Inflammatory macrophage treated with lipopolysaccharide for 4 hours (primary cell): ENCODE measurements around the gene UNCX.

ENCODE experiments used
- DNase-seq: peaks from one replicate; pipeline ENCODE4 v3.0.0-alpha.2; 2020

The UNCX gene

DNA sequence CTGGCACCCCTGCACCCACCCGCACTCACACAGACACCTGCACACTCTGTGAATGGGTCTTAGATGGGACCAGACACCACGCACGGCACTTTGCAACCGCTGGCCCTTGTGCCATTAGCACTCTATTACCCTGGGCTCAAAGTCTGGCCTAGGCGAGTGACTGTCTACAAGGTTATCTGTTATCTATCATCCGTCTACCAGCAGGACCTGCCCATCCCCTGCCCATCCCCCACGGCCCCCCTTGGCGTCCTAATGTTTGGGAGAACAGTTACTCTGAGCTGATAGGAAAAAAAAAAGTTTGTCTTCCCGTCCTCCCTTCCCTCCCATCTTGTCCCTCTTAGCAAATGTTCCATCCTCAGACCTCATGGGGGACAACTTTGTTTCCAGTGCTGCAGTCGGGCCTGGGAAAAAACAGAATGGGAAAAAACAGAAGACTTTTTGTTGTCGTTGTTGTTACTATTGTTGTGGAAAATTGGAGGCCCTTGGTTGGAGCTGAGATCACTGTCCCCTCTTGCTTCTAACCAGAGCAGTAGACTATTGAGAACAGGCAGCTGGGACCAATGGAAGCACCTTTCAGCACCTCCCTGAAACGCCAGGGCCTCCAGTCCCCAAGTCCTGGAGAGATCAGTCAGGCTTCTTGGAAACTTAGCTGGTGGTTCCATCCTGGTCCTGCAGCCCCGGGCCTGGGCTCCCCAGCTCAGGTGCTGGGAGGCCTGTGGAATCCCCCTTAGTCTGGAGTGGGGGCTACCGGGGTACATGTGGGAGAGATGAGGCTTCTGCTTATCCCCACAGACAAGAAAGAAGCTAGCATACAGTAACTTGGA is 12.2 kb downstream of the UNCX start:
- no peak for DNase-seq

DNA sequence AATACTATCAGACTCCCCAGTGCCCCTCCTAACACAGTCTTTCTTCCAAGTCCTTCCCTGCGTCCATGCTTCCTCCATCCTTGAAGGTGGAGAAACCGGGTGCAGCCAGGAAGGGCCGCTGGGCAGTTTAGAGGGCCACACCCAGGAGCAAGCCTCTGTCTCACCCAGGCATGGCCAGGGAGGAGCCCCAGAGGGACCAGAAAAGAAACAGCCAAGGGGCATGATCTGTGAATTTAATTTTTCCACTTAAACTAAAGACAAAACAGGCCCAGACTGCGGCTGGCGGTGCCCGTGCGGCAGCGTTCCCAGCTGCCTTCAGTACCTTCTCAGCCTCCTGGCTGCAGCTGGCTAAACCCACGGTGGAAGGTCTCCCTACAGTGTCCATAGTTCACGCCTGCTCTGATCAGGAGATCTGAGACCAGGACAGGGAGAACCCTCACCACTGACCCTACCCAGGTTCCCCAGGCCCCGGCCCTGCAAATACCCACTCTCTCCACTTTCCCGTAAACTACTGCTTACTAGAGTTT is 12.9 kb downstream of the UNCX start:
- DNase-seq = no peak

DNA sequence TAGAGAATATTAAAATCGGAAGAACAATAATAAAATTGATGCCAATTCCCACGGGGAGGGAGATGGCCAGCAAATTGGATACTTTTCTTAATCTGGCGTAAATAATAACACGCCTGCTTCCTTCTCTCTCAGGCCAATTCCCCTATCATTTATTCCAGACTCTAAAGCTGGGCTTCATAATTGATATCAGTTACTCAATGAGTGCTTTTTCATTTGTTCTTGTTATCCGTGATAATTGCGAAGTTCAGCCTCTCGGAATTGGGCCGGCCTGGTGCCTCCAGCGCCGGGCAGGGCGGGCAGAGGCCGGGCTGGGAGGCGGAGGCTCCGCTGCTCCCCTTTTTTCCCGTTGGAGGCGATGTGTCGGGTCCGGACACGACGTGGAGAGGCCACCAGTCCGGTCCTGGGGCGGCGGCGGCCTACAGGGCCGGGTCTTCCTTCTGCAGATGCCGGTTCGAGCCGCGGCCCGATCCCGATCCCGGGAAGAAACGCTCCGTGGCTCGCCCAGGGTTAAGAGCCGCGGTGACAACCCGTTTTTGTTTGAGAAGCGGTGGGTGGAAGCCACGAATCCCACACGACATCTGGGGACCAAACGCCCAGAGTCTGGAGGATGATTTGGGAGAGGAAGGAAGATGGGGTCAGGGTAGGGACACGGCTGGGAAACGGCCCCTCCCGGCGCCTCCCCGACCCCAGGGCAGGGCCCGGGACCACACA is 13.6 kb downstream of the UNCX start:
- peak; percentile 33 for DNase-seq

DNA sequence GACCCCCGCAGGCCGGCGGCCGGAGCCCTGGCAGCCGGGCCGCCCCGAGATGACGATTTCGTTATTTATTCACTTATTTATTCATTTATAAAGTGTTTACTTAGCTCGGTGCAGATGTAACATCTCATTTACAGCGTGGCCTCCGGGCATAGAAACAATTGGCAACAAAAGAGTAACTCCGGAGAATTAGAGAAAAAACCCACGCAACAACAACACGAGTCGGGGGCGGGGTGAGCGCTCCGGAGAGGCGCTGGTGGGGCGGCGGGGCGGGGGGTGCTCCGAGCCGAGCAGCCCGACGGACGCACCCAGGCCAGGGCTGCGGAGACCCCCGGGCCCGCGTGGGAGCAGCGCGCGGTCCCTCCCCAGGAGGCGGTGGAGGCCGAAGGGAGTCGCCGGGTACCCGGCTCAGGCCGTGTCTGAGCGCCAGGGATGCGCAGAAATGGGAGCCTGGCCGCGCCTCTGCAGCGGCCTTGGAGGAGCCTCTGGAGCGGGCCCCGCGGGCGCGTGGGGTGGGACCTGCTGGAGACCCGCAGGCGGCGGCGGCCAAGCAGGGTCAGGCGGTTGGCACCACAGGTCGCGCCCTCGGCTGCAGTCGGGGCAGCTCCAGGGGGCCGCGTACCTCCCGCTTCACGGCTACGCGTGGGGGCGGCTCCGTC is 14.3 kb downstream of the UNCX start:
- no peak for DNase-seq

DNA sequence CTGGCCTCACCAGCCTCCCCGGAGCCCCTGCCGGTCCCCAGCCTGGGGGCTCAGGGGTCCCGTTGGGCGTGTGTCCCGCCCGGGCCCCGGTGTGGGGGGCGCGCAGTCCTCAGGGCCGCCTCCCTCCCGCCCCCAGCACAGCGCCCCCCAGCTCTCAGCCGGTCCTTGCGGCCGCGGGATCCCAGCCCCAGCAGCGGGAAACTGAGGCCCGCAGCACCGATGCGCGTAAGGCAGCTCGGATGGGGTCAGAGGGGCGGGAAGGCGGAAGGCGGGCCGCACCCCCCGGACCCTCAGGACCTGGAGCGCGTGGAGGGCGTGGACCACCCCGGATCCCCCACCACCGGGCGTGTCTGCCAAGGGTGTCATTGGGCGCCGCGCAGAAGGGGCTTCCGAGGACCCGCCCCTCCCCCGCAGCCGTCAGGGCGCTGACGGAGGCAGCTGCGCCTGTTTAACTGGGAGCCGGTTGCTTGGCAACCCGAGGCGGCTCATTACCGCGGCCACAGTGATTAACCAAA is 14.9 kb downstream of the UNCX start:
- DNase-seq = no peak

DNA sequence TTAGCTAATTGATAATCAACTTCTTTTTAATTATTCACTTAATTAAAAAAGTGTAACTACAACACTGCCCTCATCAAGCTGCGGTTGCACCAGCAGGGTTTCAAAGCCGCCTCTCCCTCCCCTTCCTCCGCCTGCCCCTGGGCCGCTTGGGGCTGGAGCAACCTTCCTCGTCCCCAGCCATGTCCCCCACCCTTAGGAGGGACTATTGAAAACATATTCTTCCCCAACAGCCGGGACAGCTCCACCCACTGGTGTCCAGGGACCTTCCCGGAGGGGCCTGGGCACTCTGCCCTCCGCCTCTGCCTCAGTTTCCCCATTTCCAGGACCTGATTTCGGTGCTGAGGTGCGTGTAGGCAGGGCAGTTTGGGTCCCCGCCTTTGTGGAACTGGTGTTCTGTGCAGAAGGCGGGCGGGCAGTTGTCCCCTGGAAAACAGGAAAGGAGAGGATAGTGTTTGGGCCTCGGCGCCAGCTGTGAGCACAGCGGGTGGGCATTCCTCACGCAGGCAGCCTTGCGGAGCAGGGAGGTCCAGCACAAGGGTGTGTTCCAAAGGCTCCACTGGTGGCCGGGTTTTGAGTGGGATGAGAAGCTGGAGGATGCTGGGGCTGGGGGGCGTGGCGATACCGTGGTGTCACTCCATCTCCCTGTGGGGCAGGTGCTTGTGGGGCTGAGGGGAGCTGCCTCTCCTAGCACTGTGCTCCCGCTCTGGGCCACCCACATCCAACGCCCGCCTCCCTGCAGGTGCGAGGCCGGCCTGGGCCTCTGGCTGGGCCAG is 15.7 kb downstream of the UNCX start:
- no peak for DNase-seq

DNA sequence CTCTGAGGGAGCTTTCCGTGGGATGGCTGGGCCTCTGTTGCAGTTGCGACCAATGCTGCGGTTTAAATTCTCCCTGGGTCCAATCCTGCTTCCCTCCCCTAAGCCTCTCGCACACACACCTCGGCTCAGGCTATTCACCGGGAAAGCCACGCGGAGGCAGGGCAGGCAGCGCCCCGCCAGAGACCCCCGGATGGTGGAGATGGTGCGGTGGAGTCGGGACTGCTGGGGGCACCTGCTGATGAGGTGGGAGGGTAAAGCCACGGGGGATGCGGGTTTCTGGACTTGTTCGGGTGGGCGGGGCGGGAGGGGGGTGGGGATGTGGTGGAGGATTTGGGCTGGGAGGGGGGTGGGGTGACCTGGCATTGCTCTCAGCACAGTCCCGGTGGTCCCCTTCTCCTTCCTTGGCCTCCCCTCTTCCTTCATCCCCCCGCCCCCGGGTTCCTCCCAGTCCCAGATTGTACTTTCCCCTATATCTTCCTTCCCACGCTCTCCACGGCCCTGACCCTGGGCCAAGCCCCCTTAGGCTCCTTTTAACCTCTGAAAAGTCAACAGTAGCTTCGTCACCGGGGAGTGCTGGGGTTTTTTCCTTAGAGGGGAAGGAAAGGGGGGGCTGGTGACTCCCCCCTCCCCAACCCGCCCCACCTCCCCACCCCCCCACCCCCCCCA is 16.4 kb downstream of the UNCX start:
- DNase-seq = no peak

DNA sequence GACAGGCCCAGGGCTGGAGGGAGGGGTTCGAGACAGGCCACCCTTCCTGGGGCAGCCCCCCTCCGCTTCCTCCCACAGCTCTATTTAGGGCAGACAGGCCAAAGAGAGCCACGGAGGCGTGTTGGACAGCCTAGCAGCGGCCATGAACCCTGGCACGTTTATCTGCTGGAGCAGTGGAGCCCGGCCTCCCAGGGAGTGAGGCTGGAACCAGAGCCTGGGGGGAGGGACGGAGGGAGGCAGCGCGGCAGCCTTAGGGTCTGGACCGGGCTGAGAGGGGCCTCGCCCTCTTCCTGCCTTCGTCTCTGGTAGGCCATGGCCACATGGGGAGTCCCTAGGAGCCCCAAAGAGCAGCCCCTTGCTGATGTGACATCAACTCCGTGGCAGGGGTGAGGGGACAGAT is 17.1 kb downstream of the UNCX start:
- no peak for DNase-seq

DNA sequence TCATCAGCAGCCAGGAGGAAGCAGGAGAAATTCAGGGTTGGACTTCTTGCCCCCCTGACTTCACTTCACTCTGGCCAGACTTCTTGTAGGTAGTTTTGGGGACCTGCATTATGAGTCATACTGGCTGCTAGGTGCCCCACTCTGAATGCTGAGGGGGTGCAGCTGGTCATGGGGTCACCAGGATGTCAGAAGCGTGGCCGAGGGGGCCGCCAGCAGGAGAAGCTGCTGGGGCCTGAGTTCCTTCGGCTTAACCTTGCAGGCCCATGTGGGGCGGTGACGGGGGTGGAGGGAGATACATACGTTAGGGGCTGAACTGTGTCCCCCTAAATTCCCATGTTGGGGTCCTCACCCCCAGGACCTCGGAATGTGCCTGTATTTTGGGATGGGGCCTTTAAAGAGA is 18.2 kb downstream of the UNCX start:
- no peak for DNase-seq

DNA sequence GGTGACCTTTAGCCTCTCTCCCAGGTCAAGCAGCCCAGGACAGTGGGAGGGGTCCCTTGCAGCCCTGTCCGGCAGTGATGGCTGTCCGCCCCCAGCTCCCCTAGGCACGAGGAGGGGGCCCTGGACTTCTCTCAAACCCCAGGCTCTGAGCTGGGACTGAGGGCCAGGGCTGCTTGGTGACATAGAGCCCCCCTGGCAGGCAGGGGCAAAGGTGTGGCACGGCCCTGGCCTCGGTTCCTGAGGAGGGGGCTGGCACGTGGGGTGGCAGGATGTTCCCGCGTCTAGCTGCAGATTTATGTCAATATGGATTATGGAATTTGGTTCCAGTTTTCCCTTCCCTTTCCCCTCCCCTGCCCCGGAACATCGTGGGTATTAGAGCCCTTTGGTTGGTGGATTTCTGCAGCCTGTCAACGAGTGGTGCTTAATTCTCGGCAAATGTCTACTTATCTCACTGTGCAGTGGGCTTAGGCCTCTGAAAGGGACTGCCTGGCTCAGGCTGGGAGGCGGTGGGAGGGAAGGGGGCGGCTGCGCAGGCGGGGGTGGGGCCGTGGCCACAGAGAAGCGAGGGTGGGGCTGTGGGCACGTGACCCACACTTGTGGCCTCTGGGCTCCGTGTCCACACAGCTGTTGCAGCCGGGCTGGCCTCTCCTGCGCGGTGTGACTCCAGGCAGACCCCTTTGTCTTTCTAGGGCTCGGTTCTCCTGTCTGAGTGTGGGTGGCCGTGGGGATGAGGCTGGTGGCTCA is 19.3 kb downstream of the UNCX start:
- DNase-seq = no peak

DNA sequence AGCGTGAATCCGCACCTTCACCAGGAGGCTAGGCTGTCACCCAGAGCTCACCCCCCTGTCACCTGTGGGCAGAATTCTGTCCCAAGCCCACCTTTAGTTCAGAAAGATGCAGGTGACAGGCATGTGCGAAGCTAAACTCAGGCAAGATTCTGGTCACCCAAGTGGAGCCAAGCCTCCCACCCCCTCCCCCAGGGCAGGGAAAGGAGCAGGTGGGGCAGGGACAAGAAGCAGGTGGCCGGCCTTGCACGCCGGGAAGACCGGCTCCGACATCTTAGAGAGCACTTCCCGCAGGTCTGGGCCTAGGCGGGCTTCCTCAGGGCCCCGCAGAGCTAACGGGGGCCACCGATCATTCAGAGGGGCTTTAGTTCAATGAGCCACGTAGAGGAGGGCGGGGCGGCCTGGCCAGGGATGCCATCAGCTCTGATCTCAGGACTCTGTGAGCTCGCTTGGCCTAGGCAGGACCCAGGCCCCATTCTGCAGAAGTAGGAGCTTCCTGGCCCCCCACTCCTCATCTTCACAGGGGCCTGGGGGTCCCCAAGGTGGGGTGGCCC is 19.9 kb downstream of the UNCX start:
- DNase-seq = no peak

DNA sequence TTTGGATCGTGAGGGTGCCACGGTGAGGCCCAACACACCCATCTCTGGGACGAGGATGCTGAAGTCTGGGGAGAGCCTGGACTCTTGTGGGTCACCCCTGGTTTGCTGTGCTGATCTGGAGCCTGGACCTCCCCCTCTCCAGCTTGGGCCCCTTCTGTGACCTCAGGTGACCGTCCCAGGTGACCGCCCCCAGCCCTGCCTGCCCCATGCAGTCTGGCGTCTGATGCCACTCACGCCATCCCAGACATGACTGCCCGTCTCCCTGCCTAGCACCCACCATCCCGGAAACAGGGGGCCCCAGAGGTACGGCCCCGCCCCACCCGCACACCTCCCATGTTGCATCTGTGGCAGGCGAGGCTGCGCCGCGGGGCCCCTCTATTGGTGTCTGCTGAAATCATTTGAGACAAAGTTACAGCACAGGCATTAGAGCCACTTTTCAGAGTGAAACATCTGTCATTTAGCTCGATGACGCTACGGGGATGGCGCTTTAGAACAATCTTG is 21.1 kb downstream of the UNCX start:
- DNase-seq = no peak

DNA sequence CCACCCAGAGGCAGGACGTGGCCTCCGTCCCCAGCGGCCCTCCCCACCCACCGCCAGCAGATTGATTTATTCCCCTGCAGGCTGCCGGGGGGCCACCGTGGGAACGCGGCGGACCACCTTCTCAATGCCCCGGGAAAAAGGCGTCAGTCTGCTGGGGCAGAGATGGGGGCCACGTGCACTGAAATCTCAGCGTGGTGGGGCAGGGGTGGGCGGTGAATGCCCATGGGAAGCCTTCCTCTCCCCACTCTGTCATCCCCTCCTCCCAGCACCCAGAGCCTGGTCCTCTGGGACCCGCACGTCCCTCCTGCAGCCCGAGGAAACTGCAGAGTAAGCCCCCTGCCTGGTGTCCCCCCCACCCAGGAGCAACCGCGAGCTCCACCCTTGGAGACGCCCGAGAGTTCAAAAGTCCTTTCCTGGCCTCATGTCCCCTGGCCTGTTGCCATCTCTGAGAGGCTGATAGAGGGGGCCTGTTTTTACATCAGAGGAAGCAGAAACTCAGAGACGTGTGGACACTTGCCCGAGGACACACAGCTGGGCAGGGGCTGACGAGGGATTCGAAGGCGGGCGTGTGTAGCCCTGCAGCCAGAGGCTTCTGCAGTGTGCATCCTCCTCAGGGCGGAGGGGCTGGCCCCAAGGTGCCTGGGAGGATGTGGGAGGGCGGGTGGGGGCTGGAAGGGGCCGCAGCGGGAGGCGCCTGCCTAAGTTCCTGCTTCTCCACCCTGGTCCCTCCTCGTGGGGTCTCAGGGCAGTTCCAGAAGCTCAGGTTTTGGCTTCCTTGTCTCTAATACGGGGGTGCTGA is 21.8 kb downstream of the UNCX start:
- DNase-seq = no peak

DNA sequence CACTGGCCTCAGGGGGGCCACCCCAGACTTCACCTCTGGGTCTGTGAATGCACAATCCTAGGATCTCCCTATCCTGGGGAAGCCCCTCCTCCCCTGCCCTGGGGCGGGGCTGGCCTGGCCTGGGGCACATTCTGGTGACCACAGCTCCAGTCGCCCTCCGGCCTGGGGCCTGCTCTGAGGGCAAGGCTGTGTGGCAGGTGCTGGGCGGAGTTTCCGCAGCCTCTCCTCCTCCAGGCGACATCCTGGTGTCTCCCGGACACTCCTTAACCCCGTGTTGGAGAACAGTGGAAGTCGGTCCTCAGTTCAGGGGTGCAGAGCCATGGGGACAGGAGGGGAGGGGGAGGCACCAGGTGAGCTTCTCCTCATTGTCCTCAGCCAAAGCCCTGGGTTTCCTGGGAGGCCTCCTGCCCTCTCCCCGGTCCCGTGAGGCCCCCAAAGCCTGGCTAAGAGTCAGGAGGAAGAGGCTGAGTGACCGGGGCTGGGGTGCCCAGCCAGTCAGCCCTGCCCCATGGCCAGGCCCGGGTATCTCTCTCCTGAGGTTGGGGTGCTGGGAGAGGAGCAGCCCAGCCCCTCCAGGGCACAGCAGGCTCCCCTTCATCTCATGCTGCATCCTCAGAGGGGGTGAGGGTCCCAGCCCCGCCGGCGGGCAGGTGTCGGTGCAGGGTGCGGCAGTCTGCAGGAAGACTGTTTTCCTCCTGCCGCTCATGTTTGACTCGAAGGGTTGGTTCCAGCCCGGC is 22.6 kb downstream of the UNCX start:
- DNase-seq = no peak

DNA sequence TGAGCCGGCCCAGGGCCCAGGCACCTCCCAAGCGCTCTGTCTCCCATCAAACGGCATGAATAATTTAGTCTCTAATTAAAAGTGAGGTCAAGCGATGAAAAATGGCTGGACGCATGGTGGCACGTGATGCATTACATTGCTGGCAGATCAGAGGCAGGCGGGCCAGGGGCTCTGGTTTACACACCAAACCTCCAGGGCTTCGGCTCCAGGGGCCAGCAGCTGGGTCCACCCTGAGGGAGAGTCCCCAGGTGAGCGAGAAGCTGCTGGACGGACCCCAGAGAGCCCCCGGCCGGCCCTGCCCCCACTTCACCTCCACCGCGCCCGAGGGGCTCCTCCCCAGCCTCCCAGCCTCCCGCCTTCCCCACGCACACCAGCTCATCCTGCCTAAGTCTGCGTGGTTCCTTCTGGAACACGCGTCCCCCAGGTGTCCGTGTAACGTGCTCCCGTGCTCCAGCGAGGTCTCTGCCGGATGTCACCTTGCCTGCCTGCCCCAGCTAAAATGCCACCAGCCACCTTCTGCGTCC is 23.2 kb downstream of the UNCX start:
- DNase-seq = no peak

DNA sequence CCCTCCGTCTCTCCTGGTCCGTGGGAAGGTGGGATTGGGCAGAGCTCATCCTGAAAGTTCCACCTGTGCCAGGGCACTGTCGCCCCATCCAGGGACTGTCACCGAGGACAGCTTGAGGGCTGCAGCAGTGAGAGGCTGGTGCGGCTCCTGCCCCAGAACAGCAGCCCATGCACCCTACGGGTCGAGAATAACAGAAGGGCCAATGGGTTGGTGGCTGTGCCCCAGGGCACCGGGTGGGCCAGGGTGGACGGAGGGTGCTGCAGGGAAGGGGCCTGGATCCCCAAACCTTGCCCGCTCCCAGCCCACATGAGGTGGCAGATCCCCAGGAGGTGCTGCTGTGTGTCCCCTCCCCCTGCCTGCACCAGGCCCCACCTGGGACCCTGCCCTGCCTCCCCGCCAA is 23.9 kb downstream of the UNCX start:
- DNase-seq = no peak

DNA sequence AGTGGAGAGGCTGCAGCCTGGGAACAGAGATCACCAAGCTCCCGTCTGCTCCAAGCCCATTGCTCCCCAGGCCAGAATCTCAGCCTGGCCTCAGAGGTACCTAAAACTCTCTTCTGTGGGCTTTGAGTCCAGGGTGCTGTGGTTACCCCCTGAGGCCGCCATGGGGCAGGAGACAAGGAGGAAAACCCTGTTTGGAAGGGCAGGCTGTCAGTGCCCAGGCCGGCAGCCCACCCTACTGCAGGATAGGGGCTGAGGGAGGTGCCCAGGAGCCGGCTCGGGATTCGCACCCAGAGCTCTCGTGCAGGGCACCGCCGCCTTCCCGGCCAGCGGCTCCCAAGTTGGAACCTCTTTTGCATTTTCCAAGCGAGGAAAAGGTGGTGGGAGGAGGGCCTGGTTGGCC is 24.5 kb downstream of the UNCX start:
- no peak for DNase-seq

DNA sequence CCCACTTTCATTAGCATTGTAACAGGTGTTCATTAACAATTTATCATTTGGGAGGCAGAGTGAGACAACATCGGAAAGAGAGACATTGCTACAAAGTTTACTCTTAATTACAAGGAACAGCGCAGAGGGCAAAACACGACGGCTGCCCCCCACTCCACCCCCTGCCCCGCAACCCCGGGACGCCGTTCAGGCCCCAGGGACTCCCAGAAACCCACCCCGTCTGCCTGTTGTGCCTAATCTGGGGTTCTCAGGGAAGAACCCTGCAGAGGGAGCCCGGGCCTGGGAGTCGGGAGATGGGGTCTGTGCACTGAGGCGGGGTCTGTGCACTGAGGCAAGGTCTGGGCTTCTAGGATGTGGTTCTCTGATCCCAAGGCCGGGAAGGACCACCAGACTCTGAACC is 25.2 kb downstream of the UNCX start:
- DNase-seq = no peak

DNA sequence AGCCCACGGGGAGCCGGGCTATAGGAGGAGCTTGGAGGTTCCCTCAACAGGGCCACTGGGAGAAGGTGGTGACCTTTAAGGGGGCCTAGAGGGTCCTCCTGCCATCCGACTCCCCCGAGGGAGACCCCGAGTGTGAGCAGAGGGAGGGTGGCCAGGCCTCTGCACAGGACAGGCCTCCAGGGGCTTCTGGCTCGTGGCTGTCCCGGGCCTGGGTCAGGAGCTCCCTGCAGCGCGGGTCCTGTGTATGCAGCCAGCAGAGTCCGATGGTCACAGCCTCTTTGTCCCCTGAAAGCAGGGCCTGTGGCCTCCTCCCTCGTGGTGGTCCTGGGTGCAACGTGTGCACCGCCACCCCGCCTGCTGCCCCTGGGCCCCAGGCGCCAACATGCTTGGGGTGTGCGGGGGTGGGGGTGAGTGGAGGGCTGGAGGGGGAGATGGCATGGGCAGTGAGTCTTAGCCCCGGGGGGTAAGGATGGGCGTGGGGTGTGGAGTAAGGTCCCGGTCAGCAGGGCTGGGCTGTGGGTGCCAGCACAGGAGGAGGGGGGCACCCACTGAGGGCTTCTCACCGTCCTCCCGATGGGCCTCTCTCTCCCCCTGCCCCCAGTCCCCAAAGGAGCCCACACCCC is 27.1 kb downstream of the UNCX start:
- no peak for DNase-seq
